ENCODE data around the gene FAM9C. TPM values are rescaled to one million over a fixed set of nuclear protein-coding genes. Genes with fewer than 3 reads are reported as not detected.

The FAM9C gene
- total RNA-seq, 1 donor from 2014 or later = not detected

GRCh38 chrX:13028871-13029636, 15.4 kb downstream of the FAM9C start:
- Mint-ChIP-seq H3K9me3 (ENCODE audit: low read depth) (no peaks in the 10 kb centered on the region), H3K27me3 (ENCODE audit: low read depth) (no peaks in the 10 kb centered on the region), H3K4me3 (ENCODE audit: unreplicated experiment) (peak overlapping the region; percentile 41), H3K36me3 (ENCODE audit: low read depth) (no peaks in the 10 kb centered on the region), H3K4me1 (ENCODE audit: low read depth) (peaks cover 33% of the 10 kb centered on the region), H3K27ac (ENCODE audit: unreplicated experiment) (peak overlapping the region; percentile 95)
- no peak for DNase-seq (ENCODE audit: low spot score)
- TF ChIP-seq CTCF (IDR thresholded peaks at IDR 0.05) = peak; percentile 28

GRCh38 chrX:13026877-13027652, 17.4 kb downstream of the FAM9C start:
- no peak for DNase-seq (ENCODE audit: low spot score)
- Mint-ChIP-seq H3K4me3 (ENCODE audit: unreplicated experiment) (no peak overlapping the region), H3K36me3 (ENCODE audit: low read depth) (no peaks in the 10 kb centered on the region), H3K9me3 (ENCODE audit: low read depth) (no peaks in the 10 kb centered on the region), H3K27ac (ENCODE audit: unreplicated experiment) (no peak overlapping the region), H3K27me3 (ENCODE audit: low read depth) (no peaks in the 10 kb centered on the region), H3K4me1 (ENCODE audit: low read depth) (peaks cover 53% of the 10 kb centered on the region)
- TF ChIP-seq CTCF (IDR thresholded peaks at IDR 0.05) = no peak

- Mint-ChIP-seq H3K4me1 (ENCODE audit: low read depth) (peaks cover 57% of the 10 kb centered on the region), H3K27ac (ENCODE audit: unreplicated experiment) (no peak overlapping the region), H3K27me3 (ENCODE audit: low read depth) (no peaks in the 10 kb centered on the region), H3K4me3 (ENCODE audit: unreplicated experiment) (no peak overlapping the region), H3K36me3 (ENCODE audit: low read depth) (no peaks in the 10 kb centered on the region), H3K9me3 (ENCODE audit: low read depth) (no peaks in the 10 kb centered on the region)
- no peak for DNase-seq (ENCODE audit: low spot score)
- no peak for TF ChIP-seq CTCF (IDR thresholded peaks at IDR 0.05)
Measured at GRCh38 chrX:13024986-13025385, 19.4 kb downstream of the FAM9C start.

- DNase-seq (ENCODE audit: low spot score) = no peak
- Mint-ChIP-seq H3K36me3 (ENCODE audit: low read depth) (no peaks in the 10 kb centered on the region), H3K4me1 (ENCODE audit: low read depth) (peaks cover 53% of the 10 kb centered on the region), H3K27ac (ENCODE audit: unreplicated experiment) (no peak overlapping the region), H3K27me3 (ENCODE audit: low read depth) (no peaks in the 10 kb centered on the region), H3K9me3 (ENCODE audit: low read depth) (no peaks in the 10 kb centered on the region), H3K4me3 (ENCODE audit: unreplicated experiment) (no peak overlapping the region)
- no peak for TF ChIP-seq CTCF (IDR thresholded peaks at IDR 0.05)
Measured at GRCh38 chrX:13023979-13024378, 20.4 kb downstream of the FAM9C start.

- H3K27ac Mint-ChIP-seq (ENCODE audit: unreplicated experiment) = peak overlapping the region; percentile 61
- TF ChIP-seq CTCF (IDR thresholded peaks at IDR 0.05) = no peak
- no peaks in the 10 kb centered on the region for H3K9me3 Mint-ChIP-seq (ENCODE audit: low read depth)
- H3K27me3 Mint-ChIP-seq (ENCODE audit: low read depth) = no peaks in the 10 kb centered on the region
- DNase-seq (ENCODE audit: low spot score) = no peak
- H3K4me1 Mint-ChIP-seq (ENCODE audit: low read depth) = peaks cover 49% of the 10 kb centered on the region
- no peak overlapping the region for H3K4me3 Mint-ChIP-seq (ENCODE audit: unreplicated experiment)
- H3K36me3 Mint-ChIP-seq (ENCODE audit: low read depth) = no peaks in the 10 kb centered on the region
Measured at GRCh38 chrX:13023567-13023966, 20.9 kb downstream of the FAM9C start.

Data from chondrocyte (in vitro differentiated cells).